Stomach (tissue), 9 donors: ENCODE results near the gene CIT. TPM values are rescaled to one million over a fixed set of nuclear protein-coding genes. Genes with fewer than 3 reads are reported as not detected.
A peak's percentile ranks its signal among the peaks of the same experiment; 100 is the strongest.

Experiments
- DNase-seq, 2 donors: peaks; one replicate each; pipeline versions ENCODE4 v3.0.0 to v3.0.0-alpha.2; 2013 to 2019
- H3K27ac ChIP-seq, 5 donors: fragments of 200-600 bp in 4 of 5; sonication (generic) in 4 of 5; one replicate each; pipeline ENCODE4 v1.5.1; 2013 to 2019; ENCODE audit warnings: mild to moderate bottlenecking in 1 of 5, moderate library complexity in 1 of 5
- H3K27me3 ChIP-seq, 3 donors: fragments of 200-600 bp; sonication (generic); one replicate each; pipeline ENCODE4 v1.5.1; 2017 to 2019; ENCODE audit warnings: mixed run types in 1 of 3
- H3K36me3 ChIP-seq, 4 donors: fragments of 200-600 bp; sonication (generic); 1 replicate in 3 of 4; 2 replicates in 1 of 4; pipeline ENCODE4 v1.5.1; 2016 to 2019
- H3K4me1 ChIP-seq, 4 donors: fragments of 200-600 bp; sonication (generic); one replicate each; pipeline ENCODE4 v1.5.1; 2016 to 2019
- H3K4me3 ChIP-seq, 4 donors: fragments of 200-600 bp; sonication (generic) in 3 of 4; one replicate each; pipeline ENCODE4 v1.5.1; 2016 to 2019; ENCODE audit warnings: mild to moderate bottlenecking in 1 of 4
- H3K9me3 ChIP-seq, 4 donors: fragments of 200-600 bp; sonication (generic); one replicate each; pipeline ENCODE4 v1.5.1; 2016 to 2019
- CTCF ChIP-seq, 7 experiments: fragments of 450-650 bp in 4 of 7; fragments of 200-600 bp in 3 of 7; sonication (generic) in 3 of 7; IDR thresholded peaks; one replicate each; pipeline ENCODE4 v1.5.1; 2016 to 2019; ENCODE audit warnings: antibody characterized with exemption in 7 of 7, control low read depth in 2 of 7, mild to moderate bottlenecking in 1 of 7
- EP300 ChIP-seq: sonication (generic); formaldehyde crosslinking; IDR thresholded peaks from one replicate; pipeline ENCODE4 v1.6.1; 2017; ENCODE audit warnings: antibody characterized with exemption
- POLR2A ChIP-seq, 4 donors: fragments of 450-650 bp; IDR thresholded peaks; one replicate each; pipeline ENCODE4 v1.6.1; 2016; ENCODE audit warnings: antibody characterized with exemption in 4 of 4, control low read depth in 2 of 4, mild to moderate bottlenecking in 1 of 4, moderate library complexity in 1 of 4
- POLR2AphosphoS5 ChIP-seq, 3 donors: sonication (generic); formaldehyde crosslinking; IDR thresholded peaks; one replicate each; pipeline ENCODE4 v1.6.1; 2016; ENCODE audit warnings: antibody characterized with exemption in 3 of 3
- WGBS, 5 donors: extraction: QIAGEN DNeasy Blood & Tissue Kit in 3 of 5; methylation state at CpG; one replicate each; pipeline versions ENCODE4 v1.1.5 to v1.1.7; 2013 to 2018; 5-methylcytosine and 5-hydroxymethylcytosine counted together
- intact Hi-C: fragments of 100-400 bp; cut with DNase I; formaldehyde crosslinking; loops from one replicate; pipeline ENCODE4 v1.15.1; 2023; ENCODE audit warnings: low total_unique reads
- polyA plus RNA-seq, 3 donors: library from polyadenylated mRNA; stranded (reverse); fragments of 200-250 nt; gene quantifications; one replicate each; pipeline ENCODE4 v1.2.3, GENCODE V29; 2013
- total RNA-seq, 5 donors: library from RNA; depleted of rRNA; stranded (reverse); fragments of >200 nt; gene quantifications; one replicate each; pipeline versions ENCODE4 v1.1.0 to v1.2.3, GENCODE V29; 2014 to 2016
- donor health status: healthy with polysubstance abuse.
- donor health status: Bipolar disorder and iron deficiency.
- donor health status: healthy.

The CIT gene
- total and polyA plus RNA-seq, 8 donors, result 2.8 to 164 (median 21.0) TPM

GRCh38 chr12:119809023-119809422 is 68.1 kb downstream of the CIT start:
- Histone ChIP-seq H3K27me3 (peaks cover 0 to 4% (median 0%) of the 10 kb centered on the region in 3 donors), H3K27ac (no peak overlapping the region), H3K36me3 (no peaks in the 10 kb centered on the region), H3K4me3 (no peak overlapping the region), H3K9me3 (no peaks in the 10 kb centered on the region), H3K4me1 (peaks cover 6 to 14% (median 11%) of the 10 kb centered on the region in 4 donors)
- TF ChIP-seq POLR2A (IDR thresholded peaks at IDR 0.05) (no peak), POLR2AphosphoS5 (IDR thresholded peaks at IDR 0.05) (no peak), EP300 (no peak), CTCF (IDR thresholded peaks at IDR 0.05) (no peak)
- no peak for DNase-seq
- WGBS, 5 donors, result 84 to 90% (median 87%) methylated on average over 2 of the region's 2 CpGs
- intact Hi-C loops, result no loop called here

- 90 to 99% (median 94%) methylated on average over 6 of the region's 6 CpGs for WGBS, 5 donors
- H3K36me3 ChIP-seq, result no peaks in the 10 kb centered on the region
- H3K4me1 ChIP-seq, result peaks cover 10 to 20% (median 15%) of the 10 kb centered on the region in 4 donors
- no peak for TF ChIP-seq POLR2A (IDR thresholded peaks at IDR 0.05)
- no peak for DNase-seq
- H3K9me3 ChIP-seq, result no peaks in the 10 kb centered on the region
- intact Hi-C loops, result no loop called here
- H3K27ac ChIP-seq, result no peak overlapping the region
- peaks cover 0 to 4% (median 0%) of the 10 kb centered on the region in 3 donors for H3K27me3 ChIP-seq
- no peak overlapping the region for H3K4me3 ChIP-seq
These were observed 68.7 kb downstream of the CIT start for GRCh38 chr12:119808441-119808840.

- H3K36me3 ChIP-seq, result no peaks in the 10 kb centered on the region
- intact Hi-C loops, result no loop called here
- TF ChIP-seq EP300 (no peak), POLR2AphosphoS5 (IDR thresholded peaks at IDR 0.05) (no peak), CTCF (IDR thresholded peaks at IDR 0.05) (no peak), POLR2A (IDR thresholded peaks at IDR 0.05) (no peak)
- H3K27me3 ChIP-seq, result peaks cover 0 to 4% (median 0%) of the 10 kb centered on the region in 3 donors
- no peak overlapping the region for H3K27ac ChIP-seq
- no peak for DNase-seq
- H3K9me3 ChIP-seq, result no peaks in the 10 kb centered on the region
- peaks cover 10 to 30% (median 16%) of the 10 kb centered on the region in 4 donors for H3K4me1 ChIP-seq
- H3K4me3 ChIP-seq, result no peak overlapping the region
These were observed 69.7 kb downstream of the CIT start for GRCh38 chr12:119807380-119807779.

GRCh38 chr12:119804011-119804641 is 73.0 kb downstream of the CIT start:
- peak in 1 of 3 donors; percentile 25 for TF ChIP-seq POLR2AphosphoS5 (IDR thresholded peaks at IDR 0.05)
- peak in 2 of 7 experiments; percentile 13 to 25 for TF ChIP-seq CTCF (IDR thresholded peaks at IDR 0.05)
- TF ChIP-seq POLR2A (IDR thresholded peaks at IDR 0.05), result no peak
- TF ChIP-seq EP300, result no peak
- 37 to 52% (median 45%) methylated on average over 17 to 32 of the region's 32 CpGs for WGBS, 5 donors
- peak; percentile 57 to 89 for DNase-seq
- Histone ChIP-seq H3K4me1 (peaks cover 10 to 32% (median 16%) of the 10 kb centered on the region in 4 donors), H3K27ac (peak overlapping the region in 1 of 5 donors; percentile 44), H3K9me3 (no peaks in the 10 kb centered on the region), H3K4me3 (peak overlapping the region; percentile 26 to 37 (median 34)), H3K27me3 (no peaks in the 10 kb centered on the region), H3K36me3 (no peaks in the 10 kb centered on the region)
- intact Hi-C loops, result no loop called here

- H3K4me1 ChIP-seq, result peaks cover 10 to 32% (median 16%) of the 10 kb centered on the region in 4 donors
- TF ChIP-seq POLR2AphosphoS5 (IDR thresholded peaks at IDR 0.05) (no peak), POLR2A (IDR thresholded peaks at IDR 0.05) (no peak), CTCF (IDR thresholded peaks at IDR 0.05) (no peak), EP300 (no peak)
- H3K36me3 ChIP-seq, result no peaks in the 10 kb centered on the region
- peak overlapping the region in 2 of 5 donors; percentile 5 to 44 for H3K27ac ChIP-seq
- intact Hi-C loops, result no loop called here
- 40 to 58% (median 50%) methylated on average over 16 of the region's 16 CpGs for WGBS, 5 donors
- H3K9me3 ChIP-seq, result no peaks in the 10 kb centered on the region
- H3K27me3 ChIP-seq, result no peaks in the 10 kb centered on the region
- DNase-seq, result peak in 1 of 2 donors; percentile 83
- peak overlapping the region; percentile 26 to 37 (median 34) for H3K4me3 ChIP-seq
These were observed 73.7 kb downstream of the CIT start for GRCh38 chr12:119803381-119803791.
